WERI-Rb-1 (cell line): Measurements from ENCODE around the gene MYT1.
"Not testable (repeated sequence)": the region's sequence is repeated elsewhere in the genome, so short reads cannot be mapped to it uniquely, and the experiment has no call there.

Experiments
- DNase-seq: peaks from one replicate; pipeline ENCODE4 v3.0.0-alpha.2; 2020
- H3K27ac ChIP-seq: fragments of 250-450 bp; sonication (Bioruptor Pico); 2 replicates; pipeline ENCODE4 v1.5.1; 2020; ENCODE audit warnings: mild to moderate bottlenecking, moderate library complexity
- H3K27me3 ChIP-seq: fragments of 250-450 bp; sonication (Bioruptor Pico); 2 replicates; pipeline ENCODE4 v1.5.1; 2021; ENCODE audit warnings: mild to moderate bottlenecking, low read depth, moderate library complexity; ENCODE audit not compliant: insufficient read depth, severe bottlenecking
- H3K36me3 ChIP-seq: fragments of 250-450 bp; sonication (Bioruptor Pico); 2 replicates; pipeline ENCODE4 v1.5.1; 2020; ENCODE audit warnings: mild to moderate bottlenecking, moderate library complexity
- H3K4me3 ChIP-seq: 2 replicates; pipeline ENCODE4 v1.5.1; 2011; ENCODE audit warnings: low read depth, mild to moderate bottlenecking, control low read depth, low read length
- H3K9me3 ChIP-seq: fragments of 250-450 bp; sonication (Bioruptor Pico); 2 replicates; pipeline ENCODE4 v1.5.1; 2021; ENCODE audit warnings: mild to moderate bottlenecking, moderate library complexity; ENCODE audit not compliant: severe bottlenecking
- TF ChIP-seq, protein P1 (sequence below): IDR thresholded peaks from 2 replicates; pipeline ENCODE4 v1.5.1; 2011; ENCODE audit warnings: low read depth, mild to moderate bottlenecking, control low read depth, inconsistent platforms, low read length

MYT1 gene

DNA sequence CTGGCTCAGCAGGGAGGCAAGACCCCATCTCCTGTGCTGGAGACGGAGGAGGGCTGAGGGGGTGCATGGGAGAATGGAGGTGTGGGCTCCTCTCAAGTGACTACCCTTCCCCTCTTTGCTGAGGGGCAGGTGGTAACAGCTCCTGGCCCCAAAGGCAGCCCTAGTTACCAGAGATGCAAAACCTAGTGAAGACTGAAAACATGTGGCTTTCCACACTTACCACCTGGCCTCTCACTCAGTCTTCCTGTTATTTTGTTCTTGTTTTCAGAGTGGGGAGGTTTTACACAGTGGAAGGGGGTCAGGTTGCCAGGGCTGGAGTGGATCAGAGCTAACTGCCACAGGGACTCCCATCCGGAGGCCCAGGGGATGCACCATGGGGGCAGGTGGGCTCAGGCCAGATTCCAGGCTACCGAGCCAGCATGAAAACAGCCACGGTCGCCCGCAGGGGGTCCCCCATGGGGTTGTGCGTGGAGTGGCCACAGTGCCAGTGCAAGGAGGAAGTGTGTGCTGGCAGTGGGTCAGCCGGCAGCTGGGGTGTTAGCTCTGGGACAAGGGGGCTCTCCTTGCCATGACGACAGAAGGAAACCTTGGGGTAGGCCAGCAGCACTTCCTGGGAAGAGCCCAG is 21.1 kb downstream of the MYT1 start:
- DNase-seq: no peak
- TF ChIP-seq, protein P1, sequence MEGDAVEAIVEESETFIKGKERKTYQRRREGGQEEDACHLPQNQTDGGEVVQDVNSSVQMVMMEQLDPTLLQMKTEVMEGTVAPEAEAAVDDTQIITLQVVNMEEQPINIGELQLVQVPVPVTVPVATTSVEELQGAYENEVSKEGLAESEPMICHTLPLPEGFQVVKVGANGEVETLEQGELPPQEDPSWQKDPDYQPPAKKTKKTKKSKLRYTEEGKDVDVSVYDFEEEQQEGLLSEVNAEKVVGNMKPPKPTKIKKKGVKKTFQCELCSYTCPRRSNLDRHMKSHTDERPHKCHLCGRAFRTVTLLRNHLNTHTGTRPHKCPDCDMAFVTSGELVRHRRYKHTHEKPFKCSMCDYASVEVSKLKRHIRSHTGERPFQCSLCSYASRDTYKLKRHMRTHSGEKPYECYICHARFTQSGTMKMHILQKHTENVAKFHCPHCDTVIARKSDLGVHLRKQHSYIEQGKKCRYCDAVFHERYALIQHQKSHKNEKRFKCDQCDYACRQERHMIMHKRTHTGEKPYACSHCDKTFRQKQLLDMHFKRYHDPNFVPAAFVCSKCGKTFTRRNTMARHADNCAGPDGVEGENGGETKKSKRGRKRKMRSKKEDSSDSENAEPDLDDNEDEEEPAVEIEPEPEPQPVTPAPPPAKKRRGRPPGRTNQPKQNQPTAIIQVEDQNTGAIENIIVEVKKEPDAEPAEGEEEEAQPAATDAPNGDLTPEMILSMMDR: no peak
- no peaks in the 10 kb centered on the region for H3K27me3 ChIP-seq
- no peak overlapping the region for H3K27ac ChIP-seq
- no peaks in the 10 kb centered on the region; the same call in 1 of the 2 replicates for H3K36me3 ChIP-seq
- no peak overlapping the region for H3K4me3 ChIP-seq
- H3K9me3 ChIP-seq: no peaks in the 10 kb centered on the region

DNA sequence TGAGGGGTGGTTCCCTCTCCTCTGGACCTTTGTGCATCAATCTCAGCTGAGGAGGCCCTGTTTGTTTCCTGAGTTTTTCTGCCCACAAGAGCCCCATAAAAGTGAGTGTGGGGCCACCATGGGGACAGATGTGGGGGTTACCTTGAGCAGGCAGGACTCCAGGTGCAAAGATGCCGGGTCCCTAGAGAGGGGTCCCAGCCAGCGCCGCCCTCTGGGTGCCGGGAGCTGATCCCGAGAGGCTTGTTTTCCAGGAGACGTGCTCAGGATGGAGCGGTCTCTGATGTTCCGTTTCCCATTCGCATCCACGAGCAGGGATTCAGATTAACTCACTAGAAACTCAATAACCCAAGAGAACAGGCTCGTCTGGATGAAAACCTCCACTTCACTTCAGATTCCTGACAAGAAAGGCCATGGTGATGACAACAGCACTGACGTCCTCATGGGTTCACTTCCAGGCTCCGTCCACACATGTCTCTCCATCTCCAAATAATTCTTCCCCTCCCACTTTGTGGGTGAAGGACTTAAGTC is 21.9 kb downstream of the MYT1 start:
- Histone ChIP-seq H3K4me3 (no peak overlapping the region), H3K27me3 (no peaks in the 10 kb centered on the region), H3K9me3 (no peaks in the 10 kb centered on the region), H3K27ac (no peak overlapping the region), H3K36me3 (no peaks in the 10 kb centered on the region)
- DNase-seq: no peak
- TF ChIP-seq, protein P1: no peak

DNA sequence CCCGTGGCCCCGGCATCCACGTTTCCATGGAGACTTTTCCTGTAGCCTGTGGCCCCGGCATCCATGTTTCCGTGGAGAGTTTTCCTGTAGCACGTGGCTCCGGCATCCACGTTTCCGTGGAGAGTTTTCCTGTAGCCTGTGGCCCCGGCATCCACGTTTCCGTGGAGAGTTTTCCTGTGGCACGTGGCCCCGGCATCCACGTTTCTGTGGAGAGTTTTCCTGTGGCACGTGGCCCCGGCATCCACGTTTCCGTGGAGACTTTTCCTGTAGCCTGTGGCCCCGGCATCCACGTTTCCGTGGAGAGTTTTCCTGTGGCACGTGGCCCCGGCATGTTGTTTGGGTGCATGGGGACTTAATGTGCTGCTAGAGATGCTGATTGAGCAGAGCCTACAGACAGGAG is 23.0 kb downstream of the MYT1 start:
- H3K27me3 ChIP-seq, H3K36me3 ChIP-seq, DNase-seq, H3K9me3 ChIP-seq, H3K27ac ChIP-seq, H3K4me3 ChIP-seq: not testable (repeated sequence)

DNA sequence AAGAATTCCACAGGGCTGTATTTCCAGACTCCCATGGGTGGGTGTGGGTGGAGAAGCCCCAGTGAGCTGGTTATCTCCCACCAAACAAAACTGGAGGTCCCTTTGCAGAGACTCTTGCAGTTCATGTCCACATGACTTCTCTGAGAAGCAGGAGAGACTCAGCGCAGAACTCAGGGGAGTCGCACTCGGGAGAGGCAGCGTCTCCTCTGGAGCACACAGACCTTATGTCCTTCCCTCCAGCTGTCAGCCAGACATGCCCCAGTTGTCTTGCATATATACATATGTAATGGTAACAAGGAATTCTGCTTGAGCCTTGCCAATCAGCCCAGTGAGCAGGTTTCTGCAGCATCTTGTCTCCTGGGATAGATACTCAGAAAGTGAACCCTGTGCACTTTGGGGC is 23.8 kb downstream of the MYT1 start:
- peak overlapping the region; percentile 58 for H3K27ac ChIP-seq
- DNase-seq: no peak

DNA sequence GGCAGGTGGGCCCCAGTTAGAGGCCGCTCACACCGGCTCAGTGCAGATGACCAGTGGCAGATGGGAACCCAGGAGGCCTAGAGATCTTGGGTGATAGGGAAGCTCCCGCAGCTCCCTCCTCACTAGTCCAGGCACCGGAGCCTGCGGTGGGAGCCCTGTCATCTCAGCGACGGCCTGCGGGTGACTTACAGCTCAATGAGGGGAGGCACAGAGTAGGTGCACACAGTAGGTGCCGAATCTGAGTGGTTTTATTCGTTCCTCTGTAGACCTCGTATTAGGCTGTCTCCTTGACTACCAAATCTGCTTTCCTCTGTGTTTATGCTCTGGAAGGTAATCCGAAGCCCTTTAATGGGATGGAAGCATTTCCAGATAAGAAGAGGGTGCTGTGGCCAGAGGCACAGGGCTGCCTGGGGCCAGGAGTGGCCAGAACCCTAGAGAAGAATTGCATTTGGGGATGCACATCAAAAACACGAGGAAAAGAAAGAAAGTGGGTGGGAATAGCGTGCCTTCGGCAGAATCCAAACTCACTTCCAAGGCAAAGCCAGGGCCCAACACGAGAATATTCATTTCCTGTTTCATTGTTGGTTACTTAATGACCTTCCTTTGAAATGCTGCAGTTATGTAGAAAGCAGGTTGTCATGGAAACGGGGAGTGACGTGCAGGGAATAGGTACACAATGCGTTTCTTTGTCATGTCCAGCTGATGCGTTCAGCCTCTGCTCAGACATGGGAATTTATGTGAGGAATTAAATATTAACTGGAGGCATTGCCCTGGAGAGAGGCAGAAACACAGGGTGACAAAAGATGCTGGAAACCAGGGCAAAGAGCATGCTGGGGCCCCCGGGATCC is 24.7 kb downstream of the MYT1 start:
- no peaks in the 10 kb centered on the region for H3K27me3 ChIP-seq

More for the DNA sequence above, 23.8 kb downstream of the MYT1 start:
- TF ChIP-seq, protein P1: no peak
- H3K9me3 ChIP-seq: no peaks in the 10 kb centered on the region
- H3K27me3 ChIP-seq: no peaks in the 10 kb centered on the region
- H3K36me3 ChIP-seq: no peaks in the 10 kb centered on the region
- no peak overlapping the region for H3K4me3 ChIP-seq

DNA sequence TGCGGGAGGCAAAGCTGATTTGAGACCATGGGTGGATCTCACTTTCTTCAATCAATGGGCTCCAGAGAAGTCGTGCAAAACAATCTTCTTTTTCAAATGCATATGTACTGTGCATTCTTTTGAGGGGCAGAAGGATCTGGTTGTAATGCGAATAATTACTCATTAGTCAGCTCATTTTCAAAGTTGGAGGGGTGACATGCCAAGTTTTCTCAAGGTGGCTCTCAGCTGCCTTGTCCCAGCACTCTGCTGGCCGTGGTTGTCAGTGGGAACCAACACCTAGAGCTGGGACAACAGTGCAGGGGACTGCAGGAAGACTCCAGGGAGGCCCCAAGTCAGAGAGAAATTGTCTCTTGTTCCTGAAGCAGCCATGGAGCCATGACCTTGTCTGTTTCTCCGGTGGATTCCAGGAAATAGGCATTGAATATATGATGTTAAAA is 25.3 kb downstream of the MYT1 start:
- Histone ChIP-seq H3K27me3 (no peaks in the 10 kb centered on the region), H3K4me3 (no peak overlapping the region), H3K9me3 (no peaks in the 10 kb centered on the region), H3K36me3 (no peaks in the 10 kb centered on the region), H3K27ac (peak overlapping the region; percentile 58)
- no peak for DNase-seq
- TF ChIP-seq, protein P1: no peak

More for the DNA sequence above, 24.7 kb downstream of the MYT1 start:
- H3K9me3 ChIP-seq: no peaks in the 10 kb centered on the region
- TF ChIP-seq, protein P1: no peak
- no peak overlapping the region for H3K4me3 ChIP-seq
- H3K36me3 ChIP-seq: no peaks in the 10 kb centered on the region
- H3K27ac ChIP-seq: peak overlapping the region; percentile 58
- DNase-seq: peak; percentile 39
